GM21360 (cell line): ENCODE results near the gene SP7.
"Not testable (repeated sequence)": the region's sequence is repeated elsewhere in the genome, so short reads cannot be mapped to it uniquely, and the experiment has no call there.

Source experiments
- ATAC-seq: cut with Tn5 transposase; IDR thresholded peaks from one replicate; pipeline ENCODE4 v1.9.1; 2021; ENCODE audit warnings: mild to moderate bottlenecking, moderate library complexity; ENCODE audit not compliant: unreplicated experiment

Gene SP7

DNA sequence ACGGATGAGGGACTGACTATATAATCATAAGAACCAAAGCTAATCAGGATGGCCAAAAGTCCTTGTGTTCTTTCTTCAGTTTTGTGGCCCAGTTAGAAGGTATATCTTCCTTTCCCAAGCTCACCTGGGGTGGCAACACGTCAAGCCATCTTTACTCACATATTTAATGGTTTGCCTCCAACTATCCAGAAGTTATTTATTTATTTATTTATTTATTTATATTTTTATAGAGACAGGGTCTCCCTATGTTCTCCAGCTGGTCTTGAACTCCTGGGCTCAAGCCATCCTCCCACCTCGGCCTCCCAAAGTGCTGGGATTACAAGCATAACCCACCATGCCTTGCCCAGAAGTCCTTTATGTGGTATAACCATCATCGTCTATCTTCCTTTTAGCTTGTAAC, 11.8 kb upstream of the SP7 start:
- ATAC-seq = no peak

DNA sequence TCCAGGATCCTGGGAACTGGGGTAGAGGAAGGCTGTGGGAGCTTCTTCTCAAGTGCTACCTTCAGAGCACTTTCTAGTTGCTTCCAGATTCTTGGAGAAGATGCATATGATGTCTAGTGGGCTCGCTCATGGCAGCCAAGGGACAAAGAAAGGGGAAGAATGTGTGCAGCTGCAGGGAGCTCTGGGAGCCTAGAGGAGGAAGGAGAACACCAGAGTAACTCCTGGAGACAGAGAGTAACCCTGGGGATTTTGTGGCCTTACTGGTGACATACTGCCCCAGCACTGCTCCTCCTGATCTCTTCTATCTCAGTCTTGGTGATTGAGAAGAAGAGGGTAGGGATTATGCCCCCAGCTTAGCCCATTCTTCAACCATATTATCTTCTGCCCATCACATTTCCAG, 10.3 kb upstream of the SP7 start:
- no peak for ATAC-seq

GRCh38 chr12:53345486-53346188, 9.5 kb upstream of the SP7 start:
- ATAC-seq = no peak

- ATAC-seq = no peak
Observed at GRCh38 chr12:53344824-53345485, 8.8 kb upstream of the SP7 start.

DNA sequence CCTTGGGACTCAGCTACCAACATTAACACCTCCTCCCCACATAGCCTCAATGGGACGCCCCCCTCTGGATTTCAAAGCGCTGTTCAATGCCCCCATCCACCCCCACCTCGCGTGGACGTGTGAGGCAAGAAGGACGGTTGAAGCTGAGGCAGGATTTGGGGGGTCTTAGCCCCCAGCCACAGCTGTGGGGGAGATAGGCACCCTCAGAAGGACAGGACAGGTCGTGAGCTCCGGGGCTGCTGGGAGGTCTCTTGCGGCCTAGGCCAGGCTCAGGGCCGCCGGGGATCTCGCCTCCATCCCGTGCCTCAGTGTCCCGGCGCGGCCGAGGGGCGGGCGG, 8.3 kb upstream of the SP7 start:
- ATAC-seq = no peak

DNA sequence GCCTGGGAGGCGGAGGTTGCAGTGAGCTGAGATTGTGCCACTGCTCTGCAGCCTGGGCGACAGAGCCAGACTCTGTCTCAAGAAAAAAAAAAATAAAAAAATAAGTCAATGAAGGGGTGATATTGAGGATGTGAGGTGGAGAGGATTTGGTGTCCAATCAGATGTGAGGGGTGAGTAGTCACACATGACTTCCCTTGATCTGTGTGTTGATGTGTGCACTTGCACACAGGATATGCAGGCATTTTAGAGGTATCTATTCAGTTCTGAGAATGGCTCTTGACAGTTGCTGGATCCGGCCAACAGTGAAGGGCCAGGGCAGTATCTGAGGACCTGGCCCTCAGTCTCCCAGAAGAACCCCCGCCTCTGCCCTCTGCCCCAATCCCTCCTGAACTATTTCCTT, 7.8 kb upstream of the SP7 start:
- no peak for ATAC-seq

DNA sequence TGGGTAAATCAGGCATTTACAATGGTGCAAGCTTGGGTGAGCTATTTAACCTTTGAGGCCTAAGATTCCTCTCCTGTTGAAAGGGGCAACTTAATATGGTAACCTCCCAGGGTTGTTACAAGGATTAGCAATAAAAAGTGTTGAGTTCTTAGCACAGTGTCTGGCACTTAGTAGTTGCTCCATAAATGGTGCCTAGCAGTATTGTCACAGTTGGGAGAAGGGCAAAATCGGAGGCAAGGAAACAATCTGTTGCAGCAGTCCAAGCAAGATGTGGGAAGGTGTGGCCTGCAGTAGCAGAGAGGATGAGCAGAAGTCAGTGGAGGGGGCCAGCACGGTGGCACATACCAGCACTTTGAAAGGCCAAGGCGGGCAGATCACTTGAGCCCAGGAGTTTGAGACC, 7.3 kb upstream of the SP7 start:
- no peak for ATAC-seq

DNA sequence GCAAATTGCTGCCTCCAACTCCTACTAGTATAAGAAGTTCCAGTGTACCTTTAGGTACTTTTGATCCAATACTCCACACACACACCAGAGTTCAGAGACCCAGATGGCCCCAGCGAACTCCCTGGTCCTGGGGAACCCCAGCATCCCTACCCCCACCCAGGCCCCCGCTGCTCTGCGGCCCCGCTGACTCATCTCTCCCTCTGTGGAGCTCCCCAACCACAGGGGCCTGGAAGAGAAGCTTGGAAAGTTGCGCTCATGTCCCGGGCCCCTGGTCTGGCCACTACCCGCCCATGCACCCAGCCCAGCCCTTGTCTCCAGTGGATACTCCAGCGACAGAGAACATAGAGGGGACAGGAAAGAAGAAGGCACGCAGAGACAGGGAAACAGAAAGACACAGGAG, 4.2 kb upstream of the SP7 start:
- no peak for ATAC-seq

- ATAC-seq = no peak
Observed at GRCh38 chr12:53338916-53339315, 2.8 kb upstream of the SP7 start.

DNA sequence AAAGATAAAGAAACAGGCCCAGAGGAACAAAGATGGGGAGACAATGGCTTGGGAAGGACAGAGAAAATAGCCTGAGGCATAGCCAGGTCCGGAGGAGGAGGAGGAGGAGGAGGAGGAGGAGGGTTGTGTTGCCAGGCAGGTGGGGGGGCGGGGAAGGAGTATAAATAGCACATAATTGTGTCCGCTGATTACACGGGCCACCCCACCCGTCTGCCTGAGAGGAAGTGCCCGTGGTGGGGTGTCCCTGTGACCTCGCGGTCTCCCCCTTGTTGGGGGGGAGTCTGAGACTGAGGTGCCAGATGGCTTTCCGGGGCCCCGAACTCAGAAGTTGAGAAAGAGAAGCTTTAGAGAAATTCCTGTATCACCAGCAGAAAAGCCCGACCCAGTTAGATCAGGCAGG, 1.9 kb upstream of the SP7 start:
- ATAC-seq = no peak

GRCh38 chr12:53334822-53335221, 1.3 kb downstream of the SP7 start:
- ATAC-seq = no peak

DNA sequence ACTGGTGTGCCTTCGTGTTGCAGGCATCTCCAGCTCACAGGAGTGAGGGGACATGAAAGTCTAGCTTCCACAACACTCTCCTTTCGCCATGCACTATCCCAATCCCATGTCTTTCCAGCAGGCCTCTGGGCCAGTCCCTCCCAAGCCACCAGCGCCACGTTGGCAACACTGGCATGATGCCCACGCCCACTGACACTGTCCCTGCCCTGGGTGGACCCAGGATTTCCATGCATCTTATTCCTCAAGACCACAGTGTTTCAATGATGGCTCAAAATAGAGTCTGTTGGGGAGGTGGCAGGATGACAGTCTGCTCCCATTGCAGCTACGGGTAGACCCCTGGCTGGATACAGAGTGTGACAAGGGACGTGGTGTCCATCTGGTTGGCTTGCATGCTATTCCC, 2.3 kb downstream of the SP7 start:
- ATAC-seq = no peak

GRCh38 chr12:53333289-53333688, 2.9 kb downstream of the SP7 start:
- ATAC-seq = no peak

DNA sequence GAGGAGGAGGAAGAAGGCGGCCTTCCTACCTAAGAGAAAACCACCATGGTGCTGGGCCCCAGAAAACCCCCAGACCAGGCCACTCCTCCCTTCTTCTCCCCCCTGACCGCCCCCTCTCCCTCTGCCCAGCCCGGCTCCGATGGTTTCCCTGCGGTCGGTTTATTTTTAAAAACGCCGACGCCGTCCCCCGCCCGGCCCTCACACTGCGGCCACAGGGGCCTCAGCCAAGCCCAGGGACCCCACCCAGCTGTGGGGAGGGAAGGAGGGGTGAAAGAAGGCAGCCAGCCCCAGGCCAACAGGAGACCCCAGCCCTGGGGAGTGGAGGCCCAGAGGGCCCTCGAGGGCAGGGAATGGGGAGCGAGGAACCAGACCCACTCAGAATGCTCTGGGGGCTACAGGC, 3.4 kb downstream of the SP7 start:
- ATAC-seq = no peak

- ATAC-seq = not testable (repeated sequence)
Observed at GRCh38 chr12:53332339-53332738, 3.8 kb downstream of the SP7 start.

DNA sequence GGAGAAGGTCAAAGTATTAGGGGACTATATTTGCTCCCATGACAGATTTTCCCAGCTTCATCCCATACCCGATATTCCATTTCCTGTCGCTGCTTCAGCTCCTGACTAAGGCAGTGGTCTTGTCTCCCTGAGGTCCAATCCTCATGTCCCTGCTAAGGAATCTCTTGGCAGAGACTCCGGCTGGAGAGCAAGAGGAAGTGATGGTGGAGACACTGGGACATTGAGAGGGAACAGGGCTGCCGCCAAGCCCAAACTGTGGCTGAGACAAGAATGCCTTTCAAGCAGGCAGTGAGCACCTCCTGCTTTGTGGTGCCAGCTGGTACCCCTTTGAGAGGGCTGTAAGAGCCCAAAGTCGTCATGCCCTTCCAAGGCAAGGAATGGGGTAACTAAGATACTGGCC, 5.5 kb downstream of the SP7 start:
- no peak for ATAC-seq

GRCh38 chr12:53328043-53328435, 8.1 kb downstream of the SP7 start:
- no peak for ATAC-seq

- no peak for ATAC-seq
Observed at GRCh38 chr12:53327435-53328042, 8.6 kb downstream of the SP7 start.

- no peak for ATAC-seq
Observed at GRCh38 chr12:53326460-53327185, 9.5 kb downstream of the SP7 start.

- no peak for ATAC-seq
Observed at GRCh38 chr12:53325511-53326061, 10.6 kb downstream of the SP7 start.

DNA sequence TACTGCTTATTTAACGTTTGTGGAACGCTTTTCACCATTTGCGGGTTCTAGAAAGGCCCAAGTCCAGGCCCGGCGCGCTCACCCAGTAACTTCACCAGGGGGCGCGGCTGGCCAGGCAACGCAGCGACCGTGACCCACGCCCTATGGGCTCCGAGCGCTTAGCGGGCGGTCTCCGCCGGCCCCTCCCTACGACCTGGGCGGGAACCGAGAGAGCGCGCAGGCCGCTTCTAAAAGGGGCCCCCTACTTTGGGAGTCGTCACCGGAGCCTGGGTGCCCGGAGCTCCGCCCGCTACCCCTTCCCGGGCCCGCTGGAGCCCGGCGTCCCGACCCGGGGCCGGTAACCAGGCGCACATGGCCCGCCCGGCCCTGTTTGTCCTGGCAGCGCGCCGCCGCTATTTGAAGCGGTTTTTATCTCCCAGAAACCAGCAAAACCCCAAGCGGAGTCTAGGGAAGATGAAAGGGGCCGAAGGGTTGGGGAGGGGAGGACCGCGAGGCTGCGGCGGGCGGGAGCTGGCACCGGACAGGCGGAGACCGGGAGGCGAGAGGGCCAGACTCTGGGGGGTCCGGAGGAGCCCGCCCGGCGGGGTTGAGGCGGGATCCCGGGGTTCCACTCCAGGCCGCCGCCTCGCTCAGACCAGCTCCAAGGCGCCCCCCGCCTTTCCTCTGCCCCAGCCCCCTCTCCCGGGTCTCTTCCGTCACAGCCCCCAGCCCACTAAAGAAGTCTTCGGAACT, 11.2 kb downstream of the SP7 start:
- peak; percentile 45 for ATAC-seq
